Endothelial cell (in vitro differentiated cells): ENCODE data around the gene WAC. TPM values are rescaled to one million over a fixed set of nuclear protein-coding genes. Genes with fewer than 3 reads are reported as not detected.
"Not testable (repeated sequence)": the region's sequence is repeated elsewhere in the genome, so short reads cannot be mapped to it uniquely, and the experiment has no call there.

Source experiments
- DNase-seq: peaks from one replicate; pipeline ENCODE4 v3.0.0; 2021; ENCODE audit warnings: low spot score
- H3K27ac Mint-ChIP-seq: one replicate; pipeline ENCODE4 v1.8.0; 2021; ENCODE audit warnings: mixed read lengths, inconsistent platforms; ENCODE audit not compliant: unreplicated experiment
- H3K27me3 Mint-ChIP-seq: one replicate; pipeline ENCODE4 v1.8.0; 2021; ENCODE audit warnings: mild to moderate bottlenecking, moderate library complexity, mixed read lengths, inconsistent platforms; ENCODE audit not compliant: unreplicated experiment
- H3K36me3 Mint-ChIP-seq: one replicate; pipeline ENCODE4 v1.8.0; 2021; ENCODE audit warnings: mild to moderate bottlenecking, low read depth, mixed read lengths, inconsistent platforms; ENCODE audit not compliant: unreplicated experiment
- H3K4me1 Mint-ChIP-seq: one replicate; pipeline ENCODE4 v1.8.0; 2021; ENCODE audit warnings: mild to moderate bottlenecking, mixed read lengths, inconsistent platforms; ENCODE audit not compliant: unreplicated experiment
- H3K4me3 Mint-ChIP-seq: one replicate; pipeline ENCODE4 v1.8.0; 2021; ENCODE audit warnings: mild to moderate bottlenecking, mixed read lengths, inconsistent platforms; ENCODE audit not compliant: unreplicated experiment
- H3K9me3 Mint-ChIP-seq: one replicate; pipeline ENCODE4 v1.8.0; 2021; ENCODE audit warnings: mixed read lengths, inconsistent platforms; ENCODE audit not compliant: unreplicated experiment
- CTCF ChIP-seq: fragments of 200-600 bp; sonication (generic); IDR thresholded peaks from one replicate; pipeline ENCODE4 v1.5.0; 2021; ENCODE audit warnings: antibody characterized with exemption; ENCODE audit not compliant: unreplicated experiment
- total RNA-seq: library from RNA; stranded (reverse); fragmentation: NEBNext Ultra II Directional; extraction: Animal tissue kit (Norgen Biotek cat#: 25700); gene quantifications from one replicate; pipeline ENCODE4 v1.2.1, GENCODE V29; 2021; ENCODE audit not compliant: unreplicated experiment

WAC gene
- total RNA-seq, 1 donor from 2014 or later, result 122 TPM

- TF ChIP-seq CTCF, result no peak
- Mint-ChIP-seq H3K4me3 (no peak overlapping the region), H3K4me1 (peaks cover 14% of the 10 kb centered on the region), H3K36me3 (peaks cover 28% of the 10 kb centered on the region), H3K9me3 (no peaks in the 10 kb centered on the region), H3K27ac (no peak overlapping the region), H3K27me3 (peaks cover 2% of the 10 kb centered on the region)
- DNase-seq, result no peak
Observed at GRCh38 chr10:28520346-28520745, 12.6 kb upstream of the WAC start.

GRCh38 chr10:28520828-28521227, 12.1 kb upstream of the WAC start:
- Mint-ChIP-seq H3K36me3 (peaks cover 28% of the 10 kb centered on the region), H3K4me1 (peaks cover 14% of the 10 kb centered on the region)
- not testable (repeated sequence) for DNase-seq, H3K9me3 Mint-ChIP-seq, H3K27ac Mint-ChIP-seq, H3K27me3 Mint-ChIP-seq, H3K4me3 Mint-ChIP-seq

GRCh38 chr10:28521961-28522360, 11.0 kb upstream of the WAC start:
- H3K4me3 Mint-ChIP-seq, result not testable (repeated sequence)

GRCh38 chr10:28523725-28524252, 9.1 kb upstream of the WAC start:
- peaks cover 2% of the 10 kb centered on the region for H3K27me3 Mint-ChIP-seq
- H3K4me1 Mint-ChIP-seq, result peaks cover 3% of the 10 kb centered on the region
- no peak for TF ChIP-seq CTCF
- peak overlapping the region; percentile 71 for H3K4me3 Mint-ChIP-seq
- H3K36me3 Mint-ChIP-seq, result peaks cover 29% of the 10 kb centered on the region
- no peak for DNase-seq
- H3K27ac Mint-ChIP-seq, result no peak overlapping the region
- no peaks in the 10 kb centered on the region for H3K9me3 Mint-ChIP-seq

More at GRCh38 chr10:28521961-28522360, 11.0 kb upstream of the WAC start:
- Mint-ChIP-seq H3K4me1 (peaks cover 14% of the 10 kb centered on the region), H3K36me3 (peaks cover 28% of the 10 kb centered on the region)
- H3K9me3 Mint-ChIP-seq, DNase-seq, H3K27ac Mint-ChIP-seq, H3K27me3 Mint-ChIP-seq: not testable (repeated sequence)

GRCh38 chr10:28530751-28531150, 2.2 kb upstream of the WAC start:
- Mint-ChIP-seq H3K9me3 (no peaks in the 10 kb centered on the region), H3K27me3 (peaks cover 24% of the 10 kb centered on the region), H3K27ac (peak overlapping the region; percentile 95), H3K36me3 (peaks cover 28% of the 10 kb centered on the region), H3K4me1 (peaks cover 33% of the 10 kb centered on the region), H3K4me3 (peak overlapping the region; percentile 99)
- no peak for DNase-seq
- no peak for TF ChIP-seq CTCF

GRCh38 chr10:28533186-28533564, 257 bp downstream of the WAC start:
- no peak for TF ChIP-seq CTCF
- peaks cover 43% of the 10 kb centered on the region for H3K36me3 Mint-ChIP-seq
- peak overlapping the region; percentile 97 for H3K27ac Mint-ChIP-seq
- H3K27me3 Mint-ChIP-seq, result peaks cover 24% of the 10 kb centered on the region
- no peaks in the 10 kb centered on the region for H3K9me3 Mint-ChIP-seq
- peaks cover 39% of the 10 kb centered on the region for H3K4me1 Mint-ChIP-seq
- peak overlapping the region; percentile 96 for H3K4me3 Mint-ChIP-seq
- no peak for DNase-seq
